GM12878 (cell line): ENCODE results near the gene GALNT9. TPM values are rescaled to one million over a fixed set of nuclear protein-coding genes. Genes with fewer than 3 reads are reported as not detected.

ENCODE experiments used
- ATAC-seq: fragments of 200-7000 bp; cut with Tn5 transposase; 3 replicates; pipeline ENCODE4 v1.9.1; 2020; ENCODE audit warnings: mild to moderate bottlenecking, moderate library complexity
- BruUV-seq: library from RNA; stranded (reverse); fragments of 400-500 nt; replicated peaks from 2 replicates; lab custom pipeline; 2021; lab: Mats Ljungman, UMichigan
- CTCF ChIA-PET: fragments of 300-600 bp; sonication (Branson Sonifier 250); formaldehyde crosslinking; extraction: SDS; loops from one replicate; lab custom pipeline; 2021; ENCODE audit warnings: inconsistent platforms; lab: Yijun Ruan, JAX
- POLR2A ChIA-PET: fragments of 350-600 bp; formaldehyde crosslinking; extraction: SDS; loops from one replicate; lab custom pipeline; 2021; ENCODE audit warnings: inconsistent platforms; lab: Charles Lee
- RAD21 ChIA-PET: fragments of 300-600 bp; sonication (Branson Sonifier 250); formaldehyde crosslinking; loops from one replicate; lab custom pipeline; 2023; ENCODE audit warnings: antibody characterized with exemption; ENCODE audit not compliant: unreplicated experiment; lab: Charles Lee
- SMC1A ChIA-PET: fragments of 300-600 bp; sonication (Branson Sonifier 250); formaldehyde crosslinking; loops from one replicate; lab custom pipeline; 2023; ENCODE audit not compliant: unreplicated experiment, uncharacterized antibody; lab: Charles Lee
- DNase-seq: peaks from one replicate; pipeline ENCODE4 v3.0.0-alpha.2; 2011; ENCODE audit warnings: low read depth, low spot score
- FAIRE-seq: peaks from 3 replicates; lab custom pipeline; 2011; peaks lifted over from hg19 to GRCh38; lab: Jason Lieb, UNC
- H2AFZ ChIP-seq: 2 replicates; pipeline ENCODE4 v1.6.0; 2011; ENCODE audit warnings: low read depth, low read length, control low read depth; ENCODE audit not compliant: control insufficient read depth
- H3K27ac ChIP-seq: 2 replicates; pipeline ENCODE4 v1.5.1; 2011; ENCODE audit warnings: control low read depth; ENCODE audit not compliant: control insufficient read depth, insufficient read depth
- H3K27me3 ChIP-seq, 2 experiments: replicated peaks in 1 of 2; 2 replicates each; pipeline versions ENCODE4 v1.6.0 to v1.6.1; 2011; ENCODE audit warnings: low read length in 1 of 2; ENCODE audit not compliant: control insufficient read depth in 2 of 2, insufficient read depth in 2 of 2
- H3K36me3 ChIP-seq, 2 experiments: 2 replicates each; pipeline ENCODE4 v1.5.1; 2011; ENCODE audit warnings: low read length in 1 of 2; ENCODE audit not compliant: control insufficient read depth in 2 of 2, insufficient read depth in 2 of 2
- H3K4me1 ChIP-seq: 2 replicates; pipeline ENCODE4 v1.6.1; 2011; ENCODE audit warnings: mild to moderate bottlenecking, low read length, moderate library complexity, mixed read lengths; ENCODE audit not compliant: control insufficient read depth, insufficient read depth
- H3K4me2 ChIP-seq: 2 replicates; pipeline ENCODE4 v1.6.0; 2011; ENCODE audit warnings: control low read depth; ENCODE audit not compliant: control insufficient read depth, insufficient read depth
- H3K4me3 ChIP-seq: fragments of 200-600 bp; sonication (generic); 2 replicates; pipeline ENCODE4 v1.5.1; 2016
- H3K79me2 ChIP-seq: 2 replicates; pipeline ENCODE4 v1.6.0; 2011; ENCODE audit warnings: low read length; ENCODE audit not compliant: control insufficient read depth, insufficient read depth
- H3K9ac ChIP-seq: 2 replicates; pipeline ENCODE4 v1.8.0; 2011; ENCODE audit warnings: low read length, control low read depth, mixed read lengths; ENCODE audit not compliant: control insufficient read depth, insufficient read depth
- H3K9me3 ChIP-seq: replicated peaks from 3 replicates; pipeline ENCODE4 v1.5.1; 2011; ENCODE audit warnings: mild to moderate bottlenecking, low read length; ENCODE audit not compliant: control insufficient read depth, insufficient read depth
- H4K20me1 ChIP-seq: 2 replicates; pipeline ENCODE4 v1.6.0; 2011; ENCODE audit not compliant: control insufficient read depth, insufficient read depth
- EED ChIP-seq: sonication (generic); IDR thresholded peaks from 2 replicates; pipeline ENCODE4 v1.6.1; 2016; ENCODE audit warnings: antibody characterized with exemption, low read depth
- ESRRA ChIP-seq: IDR thresholded peaks from 2 replicates; pipeline ENCODE4 v1.6.1; 2012; ENCODE audit warnings: mild to moderate bottlenecking, low read length, improper control_type of control experiment
- IKZF1 ChIP-seq: fragments of 450-650 bp; conservative IDR thresholded peaks from 2 replicates; pipeline ENCODE4 v1.6.1; 2017; ENCODE audit warnings: antibody characterized with exemption, mild to moderate bottlenecking
- JUNB ChIP-seq: IDR thresholded peaks from 2 replicates; pipeline ENCODE4 v1.6.1; 2016; ENCODE audit warnings: antibody characterized with exemption, mild to moderate bottlenecking
- NR2F1 ChIP-seq: fragments of 450-650 bp; conservative IDR thresholded peaks from 2 replicates; pipeline ENCODE4 v1.6.1; 2017; ENCODE audit warnings: mild to moderate bottlenecking
- NRF1 ChIP-seq: conservative IDR thresholded peaks from 2 replicates; pipeline ENCODE4 v1.6.1; 2011; ENCODE audit warnings: mild to moderate bottlenecking, low read depth, low read length, improper control_type of control experiment
- PML ChIP-seq: IDR thresholded peaks from 2 replicates; pipeline ENCODE4 v1.6.1; 2012; ENCODE audit warnings: low read length, inconsistent platforms
- POLR2AphosphoS2 ChIP-seq: IDR thresholded peaks from 2 replicates; pipeline ENCODE4 v1.6.1; 2011; ENCODE audit warnings: low read depth, mild to moderate bottlenecking, low read length, improper control_type of control experiment, moderate library complexity
- SREBF2 ChIP-seq: IDR thresholded peaks from 2 replicates; pipeline ENCODE4 v1.6.1; 2012; ENCODE audit warnings: mild to moderate bottlenecking, low read length
- TCF3 ChIP-seq: IDR thresholded peaks from 2 replicates; pipeline ENCODE4 v1.6.1; 2012; ENCODE audit warnings: low read depth, mild to moderate bottlenecking, low read length, borderline replicate concordance; ENCODE audit not compliant: insufficient read depth
- YBX1 ChIP-seq: fragments of 450-650 bp; IDR thresholded peaks from 2 replicates; pipeline ENCODE4 v1.6.1; 2016; ENCODE audit warnings: antibody characterized with exemption
- WGBS: methylation state at CpG from one replicate; pipeline ENCODE4 v1.1.6; 2016; ENCODE audit warnings: low lambda C conversion rate; ENCODE audit not compliant: insufficient replicate concordance, insufficient coverage; ENCODE audit errors: missing lambda C conversion rate; 5-methylcytosine and 5-hydroxymethylcytosine counted together
- in situ Hi-C: fragments of 300-500 bp; cut with MboI; formaldehyde crosslinking; loops from 9 replicates; pipeline ENCODE4 v1.14.3; 2018; ENCODE audit warnings: mixed read lengths
- intact Hi-C: fragments of 100-400 bp; cut with micrococcal nuclease; formaldehyde crosslinking; loops from one replicate; pipeline ENCODE4 v1.14.2; 2022; ENCODE audit not compliant: unreplicated experiment
- polyA plus RNA-seq, 11 experiments: library from polyadenylated mRNA; depleted of rRNA in 4 of 11; unstranded in 6 of 11; stranded (reverse) in 5 of 11; fragments of >200 nt; fragmentation: Nextera tagmentation in 4 of 11; fragmentation: Illumina TruSeq in 1 of 11; extraction: Ambion mirVana in 4 of 11; extraction: Trizol in 1 of 11; gene quantifications; 1 replicate in 1 of 11; 2 replicates in 10 of 11; pipeline versions ENCODE4 v1.2.1 to v1.2.3, GENCODE V29; 2011 to 2016; ENCODE audit warnings: inconsistent platforms in 2 of 11, missing spikeins in 2 of 11, low read depth in 1 of 11
- total RNA-seq, 4 experiments: library from RNA; depleted of rRNA in 3 of 4; stranded (reverse); fragments of >200 nt in 3 of 4; fragmentation: Illumina TruSeq in 1 of 4; extraction: Trizol in 1 of 4; gene quantifications; 2 replicates each; pipeline versions ENCODE4 v1.2.1 to v1.2.3, GENCODE V29; 2013 to 2021
- TF ChIP-seq, protein P1 (sequence below): fragments of 450-650 bp; IDR thresholded peaks from 2 replicates; pipeline ENCODE4 v1.6.1; 2014; ENCODE audit warnings: mild to moderate bottlenecking
- TF ChIP-seq, protein P2 (sequence below): IDR thresholded peaks from 2 replicates; pipeline ENCODE4 v1.6.1; 2012; ENCODE audit warnings: improper control_type of control experiment, low read depth, low read length; ENCODE audit not compliant: insufficient replicate concordance
- TF ChIP-seq, protein P3 (sequence below): IDR thresholded peaks from 2 replicates; pipeline ENCODE4 v1.6.1; 2011; ENCODE audit warnings: mild to moderate bottlenecking, low read depth, low read length, moderate library complexity; ENCODE audit not compliant: insufficient replicate concordance

The GALNT9 gene
- total and polyA plus RNA-seq, 10 of the 15 experiments (the other 5 are each of a cell fraction or from before 2014, with no cell fraction given) = 0.04 TPM; not detected in 9

DNA sequence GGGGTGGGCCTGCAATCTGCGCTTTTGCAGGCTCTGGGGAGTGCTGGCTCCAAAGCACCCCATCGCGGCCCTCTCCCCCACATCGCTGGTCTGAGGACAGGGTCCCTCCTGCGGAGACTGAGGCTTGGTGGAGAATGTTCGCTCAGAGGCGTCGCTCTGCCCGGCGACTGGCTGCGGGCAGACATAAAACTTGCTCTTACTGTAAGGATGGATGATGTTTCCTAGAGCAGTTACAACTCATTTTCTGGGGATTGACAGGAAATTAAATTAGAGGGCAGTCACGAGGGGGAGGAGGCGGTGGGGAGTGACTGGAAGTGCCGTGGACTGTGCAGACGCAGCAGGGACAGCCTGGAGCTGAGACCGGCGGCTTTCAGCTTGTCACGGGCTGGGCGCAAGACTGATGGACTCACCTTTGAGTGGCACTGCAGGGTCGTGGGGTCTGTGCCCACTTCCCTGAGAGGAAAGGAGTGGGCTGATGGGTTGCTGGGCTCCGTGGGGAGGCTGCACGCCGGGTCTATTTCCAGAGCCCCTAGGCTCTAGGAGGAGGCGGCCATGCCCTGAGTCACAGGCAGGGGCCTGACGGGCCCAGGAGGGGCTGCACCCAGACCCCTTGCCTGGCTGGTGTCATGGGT is 152.4 kb downstream of the GALNT9 start:
- POLR2A ChIA-PET = no interaction called here
- CTCF ChIA-PET = no interaction called here

More for the DNA sequence above, 152.4 kb downstream of the GALNT9 start:
- Histone ChIP-seq H3K36me3 (no peaks in the 10 kb centered on the region), H3K79me2 (no peaks in the 10 kb centered on the region), H3K4me2 (no peak overlapping the region), H3K4me1 (peaks cover 9% of the 10 kb centered on the region), H3K27ac (no peak overlapping the region), H2AFZ (no peak overlapping the region), H3K4me3 (no peak overlapping the region), H3K27me3 (no peaks in the 10 kb centered on the region), H3K9me3 (no peaks in the 10 kb centered on the region), H4K20me1 (no peaks in the 10 kb centered on the region), H3K9ac (no peak overlapping the region)
- DNase-seq (no peak), ATAC-seq (no peak), FAIRE-seq (no peak)
- SMC1A ChIA-PET = no interaction called here
- intact Hi-C loops = no loop called here
- RAD21 ChIA-PET = no interaction called here
- TF ChIP-seq YBX1 (no peak), NRF1 (no peak), IKZF1 (no peak), EED (no peak), NR2F1 (no peak), TCF3 (no peak), ESRRA (no peak), JUNB (no peak), SREBF2 (no peak), PML (no peak), POLR2AphosphoS2 (no peak)
- TF ChIP-seq, protein P1, sequence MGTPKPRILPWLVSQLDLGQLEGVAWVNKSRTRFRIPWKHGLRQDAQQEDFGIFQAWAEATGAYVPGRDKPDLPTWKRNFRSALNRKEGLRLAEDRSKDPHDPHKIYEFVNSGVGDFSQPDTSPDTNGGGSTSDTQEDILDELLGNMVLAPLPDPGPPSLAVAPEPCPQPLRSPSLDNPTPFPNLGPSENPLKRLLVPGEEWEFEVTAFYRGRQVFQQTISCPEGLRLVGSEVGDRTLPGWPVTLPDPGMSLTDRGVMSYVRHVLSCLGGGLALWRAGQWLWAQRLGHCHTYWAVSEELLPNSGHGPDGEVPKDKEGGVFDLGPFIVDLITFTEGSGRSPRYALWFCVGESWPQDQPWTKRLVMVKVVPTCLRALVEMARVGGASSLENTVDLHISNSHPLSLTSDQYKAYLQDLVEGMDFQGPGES = no peak
- TF ChIP-seq, protein P2, sequence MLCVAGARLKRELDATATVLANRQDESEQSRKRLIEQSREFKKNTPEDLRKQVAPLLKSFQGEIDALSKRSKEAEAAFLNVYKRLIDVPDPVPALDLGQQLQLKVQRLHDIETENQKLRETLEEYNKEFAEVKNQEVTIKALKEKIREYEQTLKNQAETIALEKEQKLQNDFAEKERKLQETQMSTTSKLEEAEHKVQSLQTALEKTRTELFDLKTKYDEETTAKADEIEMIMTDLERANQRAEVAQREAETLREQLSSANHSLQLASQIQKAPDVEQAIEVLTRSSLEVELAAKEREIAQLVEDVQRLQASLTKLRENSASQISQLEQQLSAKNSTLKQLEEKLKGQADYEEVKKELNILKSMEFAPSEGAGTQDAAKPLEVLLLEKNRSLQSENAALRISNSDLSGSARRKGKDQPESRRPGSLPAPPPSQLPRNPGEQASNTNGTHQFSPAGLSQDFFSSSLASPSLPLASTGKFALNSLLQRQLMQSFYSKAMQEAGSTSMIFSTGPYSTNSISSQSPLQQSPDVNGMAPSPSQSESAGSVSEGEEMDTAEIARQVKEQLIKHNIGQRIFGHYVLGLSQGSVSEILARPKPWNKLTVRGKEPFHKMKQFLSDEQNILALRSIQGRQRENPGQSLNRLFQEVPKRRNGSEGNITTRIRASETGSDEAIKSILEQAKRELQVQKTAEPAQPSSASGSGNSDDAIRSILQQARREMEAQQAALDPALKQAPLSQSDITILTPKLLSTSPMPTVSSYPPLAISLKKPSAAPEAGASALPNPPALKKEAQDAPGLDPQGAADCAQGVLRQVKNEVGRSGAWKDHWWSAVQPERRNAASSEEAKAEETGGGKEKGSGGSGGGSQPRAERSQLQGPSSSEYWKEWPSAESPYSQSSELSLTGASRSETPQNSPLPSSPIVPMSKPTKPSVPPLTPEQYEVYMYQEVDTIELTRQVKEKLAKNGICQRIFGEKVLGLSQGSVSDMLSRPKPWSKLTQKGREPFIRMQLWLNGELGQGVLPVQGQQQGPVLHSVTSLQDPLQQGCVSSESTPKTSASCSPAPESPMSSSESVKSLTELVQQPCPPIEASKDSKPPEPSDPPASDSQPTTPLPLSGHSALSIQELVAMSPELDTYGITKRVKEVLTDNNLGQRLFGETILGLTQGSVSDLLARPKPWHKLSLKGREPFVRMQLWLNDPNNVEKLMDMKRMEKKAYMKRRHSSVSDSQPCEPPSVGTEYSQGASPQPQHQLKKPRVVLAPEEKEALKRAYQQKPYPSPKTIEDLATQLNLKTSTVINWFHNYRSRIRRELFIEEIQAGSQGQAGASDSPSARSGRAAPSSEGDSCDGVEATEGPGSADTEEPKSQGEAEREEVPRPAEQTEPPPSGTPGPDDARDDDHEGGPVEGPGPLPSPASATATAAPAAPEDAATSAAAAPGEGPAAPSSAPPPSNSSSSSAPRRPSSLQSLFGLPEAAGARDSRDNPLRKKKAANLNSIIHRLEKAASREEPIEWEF = no peak
- TF ChIP-seq, protein P3, sequence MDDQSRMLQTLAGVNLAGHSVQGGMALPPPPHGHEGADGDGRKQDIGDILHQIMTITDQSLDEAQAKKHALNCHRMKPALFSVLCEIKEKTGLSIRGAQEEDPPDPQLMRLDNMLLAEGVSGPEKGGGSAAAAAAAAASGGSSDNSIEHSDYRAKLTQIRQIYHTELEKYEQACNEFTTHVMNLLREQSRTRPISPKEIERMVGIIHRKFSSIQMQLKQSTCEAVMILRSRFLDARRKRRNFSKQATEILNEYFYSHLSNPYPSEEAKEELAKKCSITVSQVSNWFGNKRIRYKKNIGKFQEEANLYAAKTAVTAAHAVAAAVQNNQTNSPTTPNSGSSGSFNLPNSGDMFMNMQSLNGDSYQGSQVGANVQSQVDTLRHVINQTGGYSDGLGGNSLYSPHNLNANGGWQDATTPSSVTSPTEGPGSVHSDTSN = no peak
- WGBS = 66% methylated on average over 24 of the region's 25 CpGs
- no TSS peak for BruUV-seq
- in situ Hi-C loops = no loop called here
